ENCODE data around the gene FGFRL1.

DNA sequence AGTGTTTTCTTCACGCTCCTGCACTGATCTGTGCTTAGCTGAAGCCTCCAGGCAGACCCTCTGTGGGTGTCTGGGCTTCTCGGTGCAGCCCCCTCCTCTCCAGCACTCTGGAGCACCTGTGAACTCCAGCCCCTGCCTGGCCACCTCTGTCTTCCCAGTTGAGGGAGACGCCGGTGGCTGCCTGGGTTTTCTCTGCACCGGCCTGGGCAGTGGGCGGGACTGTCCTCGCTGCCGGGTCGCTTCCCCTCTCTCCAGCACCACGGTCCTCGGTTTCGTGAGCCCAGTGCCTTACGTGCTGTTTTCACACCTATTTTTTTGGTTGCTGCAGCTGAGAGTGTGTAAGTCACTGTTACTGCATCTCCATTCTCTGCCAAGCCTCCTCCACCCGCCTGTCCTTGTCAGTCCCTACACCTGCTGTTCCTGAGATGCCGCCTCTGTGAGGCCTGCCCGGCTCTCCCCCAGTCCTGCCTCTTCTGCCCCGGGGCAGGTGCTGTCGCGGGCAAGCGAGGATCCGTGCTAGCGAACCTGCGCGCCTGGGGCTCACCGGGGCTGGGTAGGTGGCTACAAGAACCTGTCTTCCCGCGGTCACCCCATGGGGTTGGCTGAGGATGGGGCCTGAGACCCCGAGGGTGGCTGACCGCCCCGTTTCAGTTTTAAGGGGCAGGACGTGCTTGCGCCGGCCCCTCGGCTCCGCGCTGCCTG lies 2.4 kb upstream of the FGFRL1 start:
- no peak for TF ChIP-seq POLR2AphosphoS5 (IDR thresholded peaks at IDR 0.05)
- TF ChIP-seq, protein P1, sequence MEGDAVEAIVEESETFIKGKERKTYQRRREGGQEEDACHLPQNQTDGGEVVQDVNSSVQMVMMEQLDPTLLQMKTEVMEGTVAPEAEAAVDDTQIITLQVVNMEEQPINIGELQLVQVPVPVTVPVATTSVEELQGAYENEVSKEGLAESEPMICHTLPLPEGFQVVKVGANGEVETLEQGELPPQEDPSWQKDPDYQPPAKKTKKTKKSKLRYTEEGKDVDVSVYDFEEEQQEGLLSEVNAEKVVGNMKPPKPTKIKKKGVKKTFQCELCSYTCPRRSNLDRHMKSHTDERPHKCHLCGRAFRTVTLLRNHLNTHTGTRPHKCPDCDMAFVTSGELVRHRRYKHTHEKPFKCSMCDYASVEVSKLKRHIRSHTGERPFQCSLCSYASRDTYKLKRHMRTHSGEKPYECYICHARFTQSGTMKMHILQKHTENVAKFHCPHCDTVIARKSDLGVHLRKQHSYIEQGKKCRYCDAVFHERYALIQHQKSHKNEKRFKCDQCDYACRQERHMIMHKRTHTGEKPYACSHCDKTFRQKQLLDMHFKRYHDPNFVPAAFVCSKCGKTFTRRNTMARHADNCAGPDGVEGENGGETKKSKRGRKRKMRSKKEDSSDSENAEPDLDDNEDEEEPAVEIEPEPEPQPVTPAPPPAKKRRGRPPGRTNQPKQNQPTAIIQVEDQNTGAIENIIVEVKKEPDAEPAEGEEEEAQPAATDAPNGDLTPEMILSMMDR (IDR thresholded peaks at IDR 0.05): no peak

All from breast epithelium (tissue), 3 donors.